DMS53 (cell line): ENCODE measurements around the gene CALML6.
A peak's percentile ranks its signal among the peaks of the same experiment; 100 is the strongest.
"Not testable (repeated sequence)": the region's sequence is repeated elsewhere in the genome, so short reads cannot be mapped to it uniquely, and the experiment has no call there.

Source experiments
- DNase-seq: peaks from one replicate; lab custom pipeline; 2025; lab: John Stamatoyannopoulos, UW

The CALML6 gene

DNA sequence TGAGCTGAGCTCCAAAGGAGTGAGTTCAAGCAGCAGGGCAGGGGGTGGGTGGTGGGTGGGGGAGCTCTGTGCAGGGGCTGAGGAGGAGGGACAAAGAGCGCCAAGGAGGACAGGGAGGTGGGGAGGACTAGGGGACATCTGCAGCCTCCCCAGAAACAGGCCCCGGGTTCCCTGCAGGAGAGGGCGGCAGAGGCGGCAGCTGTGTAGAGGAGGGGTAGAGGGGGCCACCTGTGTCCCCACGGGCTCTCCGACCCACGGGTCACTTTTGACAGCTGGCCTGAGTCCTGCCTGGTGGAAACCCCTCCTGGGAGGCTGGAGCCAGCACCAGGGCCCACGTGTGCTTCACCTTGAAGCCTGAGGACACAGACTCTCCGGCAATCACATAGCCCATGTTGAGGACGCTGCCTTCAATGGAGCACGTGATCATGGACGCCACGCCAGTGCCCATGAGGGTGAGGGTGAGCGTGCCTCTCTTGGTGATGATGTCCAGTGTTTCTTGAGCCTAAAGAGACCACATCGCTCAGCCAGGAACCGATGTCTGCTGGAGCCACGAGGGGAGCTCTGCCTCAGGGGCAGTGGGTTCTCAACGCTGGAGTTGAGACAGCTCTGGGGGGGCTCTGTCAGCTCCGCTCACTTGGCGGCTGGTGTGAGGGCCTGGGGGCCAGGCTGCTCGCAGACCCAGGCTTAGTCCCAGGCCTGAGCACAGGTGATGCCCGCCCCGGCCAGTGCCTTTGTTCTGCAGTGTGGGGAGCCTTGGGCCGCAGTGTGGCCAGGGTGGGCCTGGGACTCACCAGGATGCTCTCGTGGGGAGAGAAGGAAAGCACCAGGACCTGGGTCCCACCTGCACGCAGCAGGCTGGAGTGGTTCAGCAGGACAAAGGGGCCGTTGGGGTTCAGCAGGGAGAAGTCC lies 10.6 kb downstream of the CALML6 start:
- peak; percentile 30 for DNase-seq

DNA sequence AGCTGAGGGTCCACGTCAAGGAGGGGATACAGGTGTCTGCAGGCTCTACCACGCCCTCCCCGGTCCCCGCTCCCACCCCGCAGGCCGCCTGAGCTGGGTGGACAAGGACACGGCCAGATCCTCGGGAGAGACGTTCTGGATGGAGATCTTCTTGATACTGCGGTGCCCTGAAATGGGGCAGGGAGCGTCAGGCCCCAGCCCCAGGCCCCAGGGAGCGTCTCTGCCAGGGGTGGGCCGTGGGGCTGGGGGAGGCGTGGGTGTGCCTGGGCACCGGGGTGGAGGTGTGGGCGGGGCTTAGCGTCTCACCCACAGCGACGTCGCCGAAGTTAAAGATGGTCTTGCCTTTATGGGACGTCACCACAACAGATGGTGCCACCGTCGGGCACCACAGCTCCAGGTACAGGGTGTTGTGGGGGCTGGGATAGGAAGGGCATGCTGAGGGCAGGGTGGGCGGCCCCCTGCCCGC lies 11.3 kb downstream of the CALML6 start:
- DNase-seq: no peak

DNA sequence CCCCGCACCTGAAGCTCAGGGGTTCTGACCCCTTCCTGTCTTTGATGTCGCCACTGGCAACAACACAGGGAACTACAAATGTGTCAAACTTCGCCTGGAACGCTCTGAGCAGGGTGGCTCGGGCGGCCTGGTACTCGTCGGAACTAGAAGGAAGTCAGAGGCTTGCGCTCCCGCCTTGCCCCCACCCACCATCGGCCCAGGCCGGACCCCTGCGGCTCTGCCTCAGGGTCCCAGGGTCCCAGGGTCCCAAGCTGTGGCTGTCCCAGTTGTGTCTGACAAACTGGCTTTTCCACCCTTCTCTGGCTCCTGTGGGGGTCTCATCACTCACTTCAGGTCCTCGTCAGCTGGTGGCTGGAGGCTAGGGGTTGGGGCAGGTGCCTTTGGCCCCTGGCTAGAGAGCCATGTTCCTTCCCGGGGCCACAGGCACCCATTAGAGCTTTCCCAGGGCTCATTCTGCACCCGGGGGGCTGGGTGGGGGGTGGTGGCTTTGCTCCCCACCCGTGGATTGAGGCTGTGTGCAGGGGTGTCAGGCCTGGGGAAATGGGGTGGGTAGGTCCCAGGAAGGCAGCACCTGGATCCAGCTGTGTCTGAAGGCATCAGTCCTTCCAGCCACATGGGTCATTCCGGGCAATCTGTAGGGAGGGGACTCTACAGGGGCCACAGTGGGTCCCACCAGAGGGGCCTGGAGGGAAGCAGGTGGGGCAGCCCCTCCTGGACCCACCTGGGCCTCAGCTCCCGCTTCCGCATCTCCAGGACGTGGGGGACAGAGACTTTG lies 12.0 kb downstream of the CALML6 start:
- DNase-seq: no peak

DNA sequence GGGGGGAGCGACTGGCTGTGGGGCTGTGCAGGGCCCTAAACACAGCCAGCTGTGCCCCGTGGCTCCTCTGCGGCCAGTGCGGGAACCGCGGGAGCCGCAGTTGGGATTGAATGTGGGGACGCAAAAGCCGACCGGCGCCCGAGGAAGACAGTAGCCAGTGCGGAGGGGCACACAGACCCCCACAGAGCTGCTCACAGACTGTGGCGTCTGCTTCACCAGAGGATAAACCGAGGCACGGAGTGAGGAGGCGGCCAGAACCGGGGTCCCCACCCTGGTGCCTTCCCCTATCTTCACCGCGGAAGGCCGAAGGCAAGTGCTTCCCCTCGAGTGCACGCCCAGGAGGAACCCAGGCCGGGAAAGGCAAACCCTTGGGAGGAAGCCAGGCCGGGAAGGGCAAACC lies 12.7 kb downstream of the CALML6 start:
- DNase-seq: no peak

DNA sequence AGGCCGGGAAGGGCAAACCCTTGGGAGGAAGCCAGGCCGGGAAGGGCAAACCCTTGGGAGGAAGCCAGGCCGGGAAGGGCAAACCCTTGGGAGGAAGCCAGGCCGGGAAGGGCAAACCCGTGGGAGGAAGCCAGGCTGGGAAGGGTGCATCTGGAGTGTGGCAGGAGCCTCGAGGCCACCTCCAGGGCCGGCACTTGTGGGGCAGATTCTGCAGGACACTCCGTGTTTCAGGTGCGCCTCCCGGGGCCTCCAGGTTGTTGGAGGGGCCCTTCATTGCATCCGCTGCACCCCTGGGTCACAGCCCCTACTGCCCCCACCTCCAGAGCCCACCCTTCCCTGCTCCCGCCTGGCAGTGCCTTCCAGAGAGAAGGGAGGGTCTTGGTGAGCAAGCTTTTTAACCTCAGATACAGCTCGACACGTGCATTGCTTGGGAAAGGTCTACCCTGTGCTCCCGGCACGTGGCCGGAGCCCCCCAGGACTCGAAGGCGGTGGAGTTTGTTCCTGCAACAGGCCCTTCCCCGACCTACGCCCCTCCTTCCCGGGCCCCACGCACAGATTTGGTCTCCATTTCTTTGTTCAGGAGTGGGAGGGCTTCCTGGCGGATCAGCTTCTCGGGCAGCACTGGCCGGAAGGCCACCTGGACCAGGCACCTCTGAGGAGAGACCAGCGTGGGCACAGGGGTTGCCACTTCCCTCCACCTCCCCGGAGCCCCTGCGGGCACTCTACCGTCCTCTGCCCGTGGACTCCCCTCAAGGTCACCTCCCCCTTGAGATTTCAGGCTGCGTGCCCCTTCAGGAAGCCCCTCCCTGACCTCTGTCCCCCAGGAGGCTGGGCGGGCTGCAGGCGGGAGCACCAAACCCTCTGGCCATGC lies 13.4 kb downstream of the CALML6 start:
- no peak for DNase-seq

DNA sequence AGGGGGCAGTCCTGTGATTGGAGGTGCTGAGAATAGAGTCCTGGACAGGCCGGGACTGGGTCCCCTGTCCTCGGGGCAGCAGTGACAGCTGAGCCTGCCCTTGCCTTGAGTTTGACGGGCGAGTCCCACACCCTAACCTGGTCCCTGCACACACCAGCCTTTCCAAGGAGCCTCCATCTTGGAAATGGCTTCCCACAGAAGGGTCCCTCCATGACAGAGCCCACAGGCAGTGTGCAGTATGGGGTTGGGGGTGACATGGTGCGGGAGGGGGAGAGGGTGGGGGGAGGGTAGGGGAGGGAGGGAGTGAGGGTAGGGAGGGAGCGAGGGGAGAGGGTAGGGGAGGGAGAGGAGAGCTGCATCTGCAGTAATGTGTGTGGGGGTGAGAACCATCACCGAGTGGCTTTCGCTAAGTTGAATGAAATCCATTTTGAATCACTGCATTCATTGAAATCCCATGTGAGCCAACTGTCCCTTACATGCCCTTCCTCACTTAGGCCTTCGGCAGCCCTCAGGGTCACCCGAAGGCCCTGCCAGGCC lies 14.1 kb downstream of the CALML6 start:
- DNase-seq: peak; percentile 37

- no peak for DNase-seq
Observed at GRCh38 chr1:1929639-1930545, 14.8 kb downstream of the CALML6 start.

DNA sequence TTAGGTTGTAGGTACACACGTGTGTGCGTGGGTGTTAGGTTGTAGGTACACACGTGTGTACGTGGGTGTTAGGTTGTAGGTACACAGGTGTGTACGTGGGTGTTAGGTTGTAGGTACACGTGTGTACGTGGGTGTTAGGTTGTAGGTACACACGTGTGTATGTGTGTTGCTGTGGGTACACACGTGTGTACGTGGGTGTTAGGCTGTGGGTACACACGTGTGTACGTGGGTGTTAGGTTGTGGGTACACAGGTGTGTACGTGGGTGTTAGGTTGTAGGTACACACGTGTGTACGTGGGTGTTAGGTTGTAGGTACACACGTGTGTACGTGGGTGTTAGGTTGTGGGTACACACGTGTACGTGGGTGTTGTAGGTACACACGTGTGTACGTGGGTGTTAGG lies 19.8 kb downstream of the CALML6 start:
- not testable (repeated sequence) for DNase-seq

DNA sequence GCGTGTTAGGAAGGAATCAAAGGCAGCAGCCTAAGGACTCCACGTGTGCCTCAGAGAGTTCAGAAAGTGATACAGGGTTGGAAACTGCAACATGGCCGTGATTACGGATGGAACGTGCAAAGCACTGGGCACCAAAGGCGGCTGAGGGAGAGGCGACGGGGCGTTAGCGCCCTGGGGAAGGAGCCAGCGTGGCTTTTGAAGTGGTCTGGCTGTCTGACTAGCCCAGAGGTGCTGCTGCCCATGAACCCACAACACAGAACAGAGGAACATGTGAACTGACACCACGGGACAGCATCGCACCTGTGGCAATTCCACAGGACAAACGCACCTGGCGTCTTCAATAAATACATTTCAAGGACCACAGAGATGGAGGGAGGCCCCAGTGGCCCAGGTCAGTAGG lies 22.0 kb downstream of the CALML6 start:
- DNase-seq: no peak

DNA sequence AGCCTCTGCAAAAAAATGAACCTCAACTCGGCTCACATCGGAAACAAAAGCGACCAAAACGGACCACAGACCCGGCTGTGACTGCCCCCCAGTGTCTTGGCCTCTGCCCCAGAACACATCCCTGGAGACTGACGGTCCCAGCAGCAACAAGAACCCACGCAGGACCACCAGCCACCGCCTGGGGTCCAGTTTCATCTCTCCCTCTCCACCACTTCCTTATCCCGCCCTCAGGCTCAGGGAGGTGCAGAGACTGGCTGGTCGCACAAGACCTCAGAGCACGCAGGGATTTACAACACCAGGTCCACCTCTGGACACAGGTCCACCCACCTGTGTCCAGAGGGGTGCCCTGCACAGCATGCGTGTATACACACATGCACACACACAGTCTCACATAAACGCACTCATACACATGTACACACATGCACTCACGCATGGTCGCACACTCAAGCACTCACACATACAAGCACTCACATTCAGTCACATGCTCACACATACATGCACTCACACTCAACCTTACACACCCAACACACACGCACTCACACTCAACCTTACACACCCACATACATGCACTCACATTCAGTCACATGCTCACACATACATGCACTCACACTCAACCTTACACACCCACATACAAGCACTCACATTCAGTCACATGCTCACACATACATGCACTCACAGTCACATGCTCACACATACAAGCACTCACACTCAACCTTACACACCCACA lies 22.7 kb downstream of the CALML6 start:
- no peak for DNase-seq

DNA sequence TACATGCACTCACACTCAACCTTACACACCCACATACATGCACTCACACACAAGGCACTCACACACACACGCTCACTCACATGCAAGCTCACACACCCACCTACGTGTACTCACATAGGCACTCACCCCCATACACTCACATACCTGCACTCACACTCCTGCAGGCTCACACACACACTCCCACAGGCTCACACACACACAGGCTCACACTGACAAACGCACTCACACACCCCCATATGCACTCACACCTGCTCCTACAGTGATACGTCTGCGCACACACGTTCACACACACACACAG lies 23.2 kb downstream of the CALML6 start:
- DNase-seq: no peak

DNA sequence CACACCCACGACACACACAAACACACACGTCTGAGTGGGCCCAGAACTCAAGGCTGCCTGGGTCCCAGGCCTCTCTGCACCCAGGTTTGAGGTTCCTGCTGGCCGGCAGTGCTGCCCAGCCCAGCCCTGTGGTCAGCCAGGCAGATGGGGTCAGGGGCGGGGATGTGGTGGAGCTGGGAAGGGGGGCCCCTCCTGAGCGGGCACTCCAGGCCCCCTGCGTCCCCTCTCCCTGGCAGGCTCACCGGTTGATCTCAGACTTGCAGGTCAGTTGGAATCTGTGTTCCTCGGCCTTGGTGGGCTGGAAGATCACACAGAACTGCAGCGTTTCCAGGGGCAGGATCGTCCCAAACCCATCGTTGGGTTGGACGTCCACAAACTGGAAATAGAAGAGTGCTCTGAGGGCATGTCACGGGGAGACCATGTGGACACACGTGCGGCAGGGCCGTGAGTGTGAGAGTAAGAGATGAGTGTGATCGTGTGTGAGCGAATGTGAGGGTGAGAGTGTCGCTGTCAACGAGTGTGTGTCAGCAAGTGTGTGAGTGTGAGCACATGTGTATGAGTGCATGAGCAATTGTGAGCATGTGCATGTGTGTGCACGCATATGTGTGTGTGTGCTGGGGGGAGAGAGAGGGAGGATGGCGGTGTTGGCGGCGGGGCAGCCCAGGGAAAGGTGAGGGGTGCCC lies 23.7 kb downstream of the CALML6 start:
- DNase-seq: no peak

DNA sequence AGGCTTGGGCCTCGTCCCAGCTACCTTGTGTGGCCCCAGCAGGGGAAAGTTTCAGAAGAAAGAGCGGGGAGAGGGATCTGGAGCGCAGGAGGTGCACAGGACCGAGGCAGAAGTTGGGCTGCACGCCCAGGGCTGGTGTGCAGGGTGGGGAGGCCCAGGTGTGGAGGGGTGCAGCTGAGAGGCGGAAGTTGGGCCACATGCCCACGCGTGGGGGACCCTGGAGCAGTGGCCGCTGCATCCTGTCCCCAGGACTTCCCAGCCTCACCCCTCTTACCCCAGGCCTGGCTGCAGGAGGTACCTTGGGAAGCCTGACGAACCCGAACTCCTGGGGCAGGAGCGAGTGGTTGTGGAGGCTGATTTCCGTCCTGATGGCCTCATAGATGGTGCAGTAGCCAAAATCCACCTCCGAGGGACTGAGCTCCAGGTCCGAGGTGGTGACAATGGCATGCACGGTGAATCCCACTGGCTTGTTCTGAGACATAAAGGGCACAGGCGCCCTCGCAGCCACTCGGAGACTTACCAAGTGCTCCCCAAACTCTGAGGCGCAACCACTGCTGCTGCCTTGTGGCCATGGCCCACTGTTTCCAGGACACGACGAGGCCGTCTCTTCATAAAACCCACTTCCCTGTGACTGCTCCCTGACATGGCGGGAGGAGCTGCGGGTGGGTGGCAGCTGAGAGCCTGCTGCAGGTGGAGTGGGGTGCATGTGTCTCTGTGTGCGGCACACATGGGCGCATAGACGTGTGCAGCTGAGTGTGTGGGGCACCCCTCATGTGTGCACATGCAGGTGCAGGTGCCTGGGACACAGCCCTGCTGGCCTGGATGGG lies 24.4 kb downstream of the CALML6 start:
- no peak for DNase-seq

DNA sequence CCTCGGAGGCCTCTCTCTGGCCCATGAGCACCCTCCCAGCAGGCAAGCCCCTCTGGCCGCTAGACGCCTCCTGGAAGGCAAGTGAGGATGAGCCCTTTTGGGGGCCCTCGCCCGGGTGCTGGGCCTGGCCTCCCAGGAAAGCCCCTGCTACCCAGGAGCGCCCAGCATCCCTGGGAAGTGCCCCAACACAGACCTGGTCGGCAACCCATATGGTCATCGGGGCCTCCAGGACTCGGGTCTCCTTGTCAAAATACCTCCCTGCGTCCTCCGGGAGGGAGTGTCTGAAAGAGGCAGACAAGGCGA lies 25.0 kb downstream of the CALML6 start:
- DNase-seq: no peak

DNA sequence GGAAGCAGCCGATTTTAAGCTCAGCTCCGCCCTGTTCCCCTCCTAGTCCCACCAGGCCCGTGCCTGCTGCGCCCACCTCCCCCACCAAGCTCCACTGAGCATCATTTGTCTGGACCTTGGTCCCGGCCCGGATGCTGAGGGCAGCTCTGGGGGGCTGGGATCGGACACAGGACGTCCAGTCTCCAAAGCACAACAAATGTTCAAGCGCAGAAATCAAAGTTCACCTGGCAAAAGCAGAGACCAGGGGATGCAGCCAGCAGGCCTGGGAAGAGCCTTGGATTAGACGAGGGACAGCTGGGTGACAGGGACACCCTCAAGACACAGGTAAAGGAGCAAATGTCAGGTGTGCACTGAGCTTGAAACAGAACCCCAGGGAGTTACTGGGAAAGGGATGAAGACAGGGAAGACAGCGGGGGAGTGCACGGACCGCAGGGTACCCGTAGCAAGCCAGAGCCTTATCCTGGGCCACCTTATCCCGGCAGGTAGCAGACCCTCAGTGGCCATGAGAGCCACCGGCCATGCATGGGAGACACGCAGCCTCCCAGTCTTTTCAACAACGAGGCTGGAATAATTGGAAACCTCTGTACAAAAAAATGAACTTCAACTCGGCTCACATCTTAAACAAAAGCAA lies 26.3 kb downstream of the CALML6 start:
- DNase-seq: no peak

DNA sequence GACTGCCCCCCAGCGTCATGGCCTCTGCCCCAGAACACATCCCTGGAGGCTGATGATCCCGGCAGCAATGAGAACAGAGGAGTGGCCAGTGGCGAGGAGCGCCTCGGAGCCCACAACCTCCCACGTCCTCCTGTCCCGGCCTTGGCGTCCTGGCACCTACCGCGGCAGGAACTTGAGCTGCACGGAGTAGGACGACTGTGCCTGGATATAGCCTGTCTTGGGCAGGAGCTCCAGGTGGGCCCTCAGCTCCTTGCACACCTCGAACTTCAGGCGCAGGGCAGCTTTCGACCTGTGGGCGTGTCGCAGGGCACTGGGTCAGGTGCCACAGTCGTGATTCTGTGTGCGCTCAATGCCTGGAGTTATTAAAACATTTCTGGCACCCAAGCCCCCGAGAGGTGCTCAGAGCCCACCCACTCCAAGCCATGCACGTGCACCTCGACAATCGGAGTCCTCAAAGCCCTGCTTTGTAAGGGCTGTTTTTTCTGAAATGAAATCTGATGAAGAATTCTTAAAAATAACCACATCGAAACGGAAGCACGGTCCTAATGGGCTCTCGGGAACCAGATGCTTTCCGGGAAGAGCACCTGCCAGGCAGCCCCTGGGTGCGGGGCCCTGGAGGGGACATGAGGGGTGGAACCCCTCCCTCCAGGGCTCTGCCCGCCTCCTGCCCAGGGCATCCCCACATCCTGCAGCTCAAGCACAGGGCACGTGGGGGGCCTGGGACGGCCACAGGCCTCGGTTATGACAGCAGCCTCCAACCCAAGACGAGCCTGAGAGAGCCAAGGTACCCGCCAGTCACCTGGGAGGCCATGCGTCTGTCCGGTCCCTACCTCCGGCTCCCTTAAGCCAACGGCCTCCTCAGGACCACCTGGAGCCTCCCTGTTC lies 27.1 kb downstream of the CALML6 start:
- DNase-seq: no peak
